HCT116 (cell line): ENCODE measurements around the gene EVX2. TPM values are rescaled to one million over a fixed set of nuclear protein-coding genes. Genes with fewer than 3 reads are reported as not detected.

ENCODE experiments used
- ATAC-seq: fragments of 200-7000 bp; cut with Tn5 transposase; 2 replicates; pipeline ENCODE4 v1.9.1; 2020; ENCODE audit warnings: mild to moderate bottlenecking, moderate library complexity
- BruUV-seq: library from RNA; stranded (reverse); fragments of 400-500 nt; replicated peaks from 2 replicates; lab custom pipeline; 2021; lab: Mats Ljungman, UMichigan
- CTCF ChIA-PET: fragments of 300-600 bp; sonication (Branson Sonifier 250); formaldehyde crosslinking; loops from one replicate; lab custom pipeline; 2021; ENCODE audit warnings: antibody characterized with exemption; lab: Charles Lee
- POLR2A ChIA-PET: fragments of 300-600, 350-600 bp; sonication (Branson Sonifier 250); formaldehyde crosslinking; loops from one replicate; lab custom pipeline; 2021; ENCODE audit warnings: antibody characterized with exemption; lab: Charles Lee
- RAD21 ChIA-PET, 2 experiments: fragments of 300-600 bp; sonication (Branson Sonifier 250); formaldehyde crosslinking; loops; one replicate each; lab custom pipeline; 2023; ENCODE audit warnings: low total read pairs in 2 of 2; ENCODE audit not compliant: uncharacterized antibody in 2 of 2, unreplicated experiment in 2 of 2, low non-redundant PET in 1 of 2; lab: Charles Lee
- DNase-seq: peaks from one replicate; pipeline ENCODE4 v3.0.0-alpha.2; 2010; ENCODE audit warnings: low read depth, low spot score
- H2AFZ ChIP-seq: fragments of 200-600 bp; shearing (Covaris generic), sonication (generic); 2 replicates; pipeline ENCODE4 v1.6.1; 2017; ENCODE audit warnings: low read depth, mixed run types, mixed read lengths, antibody characterized with exemption, low read length; ENCODE audit not compliant: poor library complexity, severe bottlenecking
- H3K27ac ChIP-seq: 2 replicates; pipeline ENCODE4 v1.5.1; 2012; ENCODE audit warnings: low read depth, low read length
- H3K27me3 ChIP-seq: fragments of 200-600 bp; sonication (generic); 2 replicates; pipeline ENCODE4 v1.6.1; 2016; ENCODE audit warnings: mixed run types, low read length, mixed read lengths; ENCODE audit not compliant: insufficient read depth
- H3K36me3 ChIP-seq, 2 experiments: fragments of 200-500 bp in 1 of 2; fragments of 200-600 bp in 1 of 2; sonication (Bioruptor generic) in 1 of 2; sonication (generic) in 1 of 2; 2 replicates each; pipeline versions ENCODE4 v1.5.1 to v1.6.1; 2014 to 2016; ENCODE audit warnings: low read length in 2 of 2, inconsistent platforms in 1 of 2, mixed read lengths in 1 of 2, mixed run types in 1 of 2; ENCODE audit not compliant: insufficient read depth in 2 of 2, control insufficient read depth in 1 of 2
- H3K4me1 ChIP-seq, 2 experiments: fragments of 200-600 bp in 1 of 2; sonication (generic) in 1 of 2; 2 replicates each; pipeline versions ENCODE4 v1.5.1 to v1.6.1; 2012 to 2017; ENCODE audit warnings: low read length in 2 of 2, inconsistent platforms in 1 of 2, mild to moderate bottlenecking in 1 of 2, mixed read lengths in 1 of 2, mixed run types in 1 of 2, moderate library complexity in 1 of 2; ENCODE audit not compliant: insufficient read depth in 2 of 2, control insufficient read depth in 1 of 2
- H3K4me2 ChIP-seq: fragments of 200-600 bp; sonication (generic); 2 replicates; pipeline ENCODE4 v1.6.1; 2017; ENCODE audit warnings: mixed run types, low read length, mixed read lengths
- H3K4me3 ChIP-seq, 2 experiments: fragments of 200-600 bp in 1 of 2; sonication (generic) in 1 of 2; replicated peaks in 1 of 2; 2 replicates each; pipeline ENCODE4 v1.5.1; 2011 to 2016; ENCODE audit warnings: low read length in 2 of 2, control low read depth in 1 of 2, low read depth in 1 of 2, mild to moderate bottlenecking in 1 of 2, mixed read lengths in 1 of 2, mixed run types in 1 of 2
- H3K79me2 ChIP-seq: fragments of 200-600 bp; sonication (generic); 2 replicates; pipeline ENCODE4 v1.6.1; 2017; ENCODE audit warnings: mild to moderate bottlenecking, mixed run types, low read length, moderate library complexity, mixed read lengths; ENCODE audit not compliant: insufficient read depth
- H3K9ac ChIP-seq: fragments of 200-600 bp; sonication (generic); 2 replicates; pipeline ENCODE4 v1.6.1; 2016; ENCODE audit warnings: low read length, mixed read lengths
- H3K9me2 ChIP-seq: fragments of 200-600 bp; sonication (generic), shearing (Covaris generic); 2 replicates; pipeline ENCODE4 v1.6.1; 2017; ENCODE audit warnings: mixed run types, mild to moderate bottlenecking, moderate library complexity; ENCODE audit not compliant: insufficient read depth
- H3K9me3 ChIP-seq, 2 experiments: fragments of 200-500 bp in 1 of 2; fragments of 200-600 bp in 1 of 2; sonication (Bioruptor generic) in 1 of 2; sonication (generic) in 1 of 2; 2 replicates each; pipeline ENCODE4 v1.6.1; 2014 to 2017; ENCODE audit warnings: low read length in 2 of 2, mixed read lengths in 2 of 2, inconsistent platforms in 1 of 2, low read depth in 1 of 2, mild to moderate bottlenecking in 1 of 2, mixed run types in 1 of 2, moderate library complexity in 1 of 2; ENCODE audit not compliant: control insufficient read depth in 1 of 2, insufficient read depth in 1 of 2
- H4K20me1 ChIP-seq: fragments of 200-600 bp; sonication (generic), shearing (Covaris generic); 2 replicates; pipeline ENCODE4 v1.6.1; 2017; ENCODE audit warnings: mixed run types, mild to moderate bottlenecking, moderate library complexity; ENCODE audit not compliant: insufficient read depth
- RAD21 ChIP-seq: IDR thresholded peaks from 2 replicates; pipeline ENCODE4 v1.6.1; 2012; ENCODE audit warnings: low read depth, mild to moderate bottlenecking
- SIN3A ChIP-seq: IDR thresholded peaks from 2 replicates; pipeline ENCODE4 v1.6.1; 2012; ENCODE audit warnings: low read depth
- TCF7L2 ChIP-seq: IDR thresholded peaks from 2 replicates; pipeline ENCODE4 v1.7.0; 2011; ENCODE audit warnings: borderline replicate concordance, inconsistent platforms; ENCODE audit not compliant: insufficient read depth, insufficient read length; ENCODE audit errors: extremely low read depth
- ZBTB33 ChIP-seq: IDR thresholded peaks from 2 replicates; pipeline ENCODE4 v1.6.1; 2011; ENCODE audit warnings: mild to moderate bottlenecking, low read length, moderate library complexity; ENCODE audit not compliant: insufficient replicate concordance; ENCODE audit errors: extremely low read depth
- intact Hi-C: fragments of 100-400 bp; cut with micrococcal nuclease; formaldehyde crosslinking; loops from 2 replicates; pipeline ENCODE4 v1.10.0; 2022
- total RNA-seq: library from RNA; stranded (reverse); gene quantifications from one replicate; pipeline ENCODE4 v1.2.1, GENCODE V29; 2021; ENCODE audit not compliant: unreplicated experiment

The EVX2 gene
- total RNA-seq, 1 experiment from 2014 or later = not detected

GRCh38 chr2:176115883-176116813, 32.4 kb upstream of the EVX2 start, which contains the start of gene HOXD10:
HOXD10 (plus strand) TSS chr2:176116778; CDS start chr2:176116834, 56 bp downstream.
- Histone ChIP-seq H3K4me2 (no peak within 1 kb of the TSS), H3K9me2 (no peaks in the 10 kb centered on the region), H3K27ac (no peak within 1 kb of the TSS), H3K4me3 (no peak within 1 kb of the TSS), H3K4me1 (peaks cover 0 to 11% of the 10 kb centered on the region in 2 experiments; a peak in 1 of 4 replicates), H3K9me3 (no peaks in the 10 kb centered on the region), H4K20me1 (no peaks in the 10 kb centered on the region), H3K9ac (no peak within 1 kb of the TSS), H3K27me3 (no peaks in the 10 kb centered on the region), H3K36me3 (no peaks in the 10 kb centered on the region), H3K79me2 (no peaks in the 10 kb centered on the region), H2AFZ (no peak within 1 kb of the TSS)
- RAD21 ChIA-PET = no interaction called here
- DNase-seq (no peak), ATAC-seq (no peak)
- POLR2A ChIA-PET = no interaction called here
- no TSS peak for BruUV-seq
- CTCF ChIA-PET = no interaction called here
- intact Hi-C loops = no loop called here
- no peak for TF ChIP-seq SIN3A
- no peak for TF ChIP-seq RAD21
- TF ChIP-seq TCF7L2 = no peak
- no peak for TF ChIP-seq ZBTB33
